Gastrocnemius medialis (tissue), 4 donors: ENCODE results near the gene KCNQ1. TPM values are rescaled to one million over a fixed set of nuclear protein-coding genes. Genes with fewer than 3 reads are reported as not detected.

ENCODE experiments used
- ATAC-seq, 2 donors: fragments of 150-250 bp; one replicate each; pipeline ENCODE4 v1.9.1; 2016
- DNase-seq, 2 donors: peaks; one replicate each; pipeline ENCODE4 v3.0.0-alpha.2; 2019
- H3K27ac ChIP-seq, 4 donors: fragments of 200-600 bp; sonication (generic); 1 replicate in 1 of 4; 2 replicates in 3 of 4; pipeline ENCODE4 v1.5.1; 2016 to 2018; ENCODE audit warnings: mild to moderate bottlenecking in 2 of 4, moderate library complexity in 1 of 4
- H3K27me3 ChIP-seq, 3 donors: fragments of 200-600 bp; sonication (generic) in 2 of 3; 1 replicate in 1 of 3; 2 replicates in 2 of 3; pipeline versions ENCODE4 v1.5.1 to v1.6.0; 2016 to 2019; ENCODE audit warnings: mild to moderate bottlenecking in 1 of 3, moderate library complexity in 1 of 3
- H3K36me3 ChIP-seq, 2 donors: fragments of 200-600 bp; sonication (generic) in 1 of 2; one replicate each; pipeline ENCODE4 v1.5.1; 2017 to 2018
- H3K4me1 ChIP-seq, 2 donors: fragments of 200-600 bp; sonication (generic) in 1 of 2; one replicate each; pipeline ENCODE4 v1.5.1; 2016 to 2017; ENCODE audit warnings: mild to moderate bottlenecking in 2 of 2
- H3K4me3 ChIP-seq, 4 donors: fragments of 200-600 bp; sonication (generic) in 3 of 4; 1 replicate in 1 of 4; 2 replicates in 3 of 4; pipeline ENCODE4 v1.5.1; 2016 to 2019; ENCODE audit warnings: mild to moderate bottlenecking in 2 of 4
- H3K9me3 ChIP-seq, 3 donors: fragments of 200-600 bp; sonication (generic) in 2 of 3; 1 replicate in 1 of 3; 2 replicates in 2 of 3; pipeline ENCODE4 v1.5.1; 2016 to 2019
- POLR2A ChIP-seq, 2 donors: fragments of 450-650 bp; IDR thresholded peaks; one replicate each; pipeline ENCODE4 v1.6.1; 2017; ENCODE audit warnings: antibody characterized with exemption in 2 of 2, mild to moderate bottlenecking in 2 of 2, moderate library complexity in 2 of 2
- in situ Hi-C, 4 donors: fragments of 200-750 bp; cut with MboI; loops; one replicate each; pipeline versions ENCODE4 v1.15.0 to v1.8.0; 2017; ENCODE audit warnings: low sequenced_read_pairs in 4 of 4
- intact Hi-C: fragments of 100-400 bp; cut with DNase I; formaldehyde crosslinking; loops from one replicate; pipeline ENCODE4 v1.15.1; 2023; ENCODE audit warnings: low total_unique reads
- total RNA-seq, 4 donors: library from RNA; depleted of rRNA; stranded (reverse); fragments of >200 nt; gene quantifications; one replicate each; pipeline versions ENCODE4 v1.1.0 to v1.2.3, GENCODE V29; 2016
- TF ChIP-seq, protein P1 (sequence below), 5 experiments: fragments of 450-650 bp in 3 of 5; fragments of 200-600 bp in 2 of 5; sonication (generic) in 2 of 5; IDR thresholded peaks in 4 of 5; conservative IDR thresholded peaks in 1 of 5; 1 replicate in 4 of 5; 2 replicates in 1 of 5; pipeline ENCODE4 v1.5.1; 2016 to 2019; ENCODE audit warnings: antibody characterized with exemption in 5 of 5, mild to moderate bottlenecking in 3 of 5, moderate library complexity in 3 of 5

KCNQ1 gene
- total RNA-seq, 4 donors from 2014 or later = 0.15 to 1.00 (median 0.67) TPM

DNA sequence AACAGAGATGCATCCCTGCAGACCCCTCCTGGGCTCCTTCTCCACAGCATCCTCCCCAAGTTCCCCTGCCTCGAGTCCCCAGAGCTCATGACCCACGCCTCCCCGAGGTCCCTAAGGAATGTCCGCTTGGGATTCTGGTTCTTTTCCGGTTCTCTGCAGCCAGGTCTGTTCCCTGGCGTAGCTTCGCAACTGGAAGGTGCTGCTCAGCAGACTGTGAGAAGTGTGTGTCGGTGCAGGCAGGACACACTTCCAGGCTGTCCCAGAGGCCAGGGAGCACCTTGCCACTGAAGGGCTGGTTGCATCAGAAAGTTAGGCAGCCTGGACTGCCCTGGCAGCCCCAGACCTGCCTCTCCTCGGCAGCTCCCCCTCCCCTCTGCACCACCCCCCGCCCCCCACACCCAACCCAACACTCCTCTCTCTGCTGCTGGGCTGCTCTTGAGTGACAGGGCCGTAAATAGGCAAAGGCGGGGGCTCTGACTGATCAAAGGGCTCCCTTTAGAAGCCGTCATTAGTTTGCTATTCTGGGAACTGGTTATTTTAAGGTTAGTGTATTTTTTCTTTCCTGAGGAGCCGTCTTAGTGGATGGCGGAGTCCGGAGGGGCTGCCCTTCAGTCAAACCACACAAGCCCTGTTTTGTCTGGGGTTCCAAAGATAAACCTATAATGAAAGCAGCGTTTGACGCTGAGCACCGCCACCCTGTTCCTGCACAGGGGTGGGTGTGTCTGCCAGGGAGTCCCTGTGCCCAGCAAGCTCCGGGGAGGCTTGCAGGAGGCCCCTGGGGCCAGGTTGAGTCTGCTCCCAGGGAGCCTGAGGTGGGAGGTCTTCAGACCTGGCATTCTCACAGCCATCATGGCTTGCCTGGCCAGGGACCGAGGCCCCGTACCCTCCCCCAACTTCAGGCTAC is 343.6 kb downstream of the KCNQ1 start:
- intact Hi-C loops = no loop called here
- Histone ChIP-seq H3K27me3 (peaks cover 8 to 21% (median 12%) of the 10 kb centered on the region in 3 donors), H3K4me1 (no peaks in the 10 kb centered on the region), H3K4me3 (no peak overlapping the region), H3K9me3 (no peaks in the 10 kb centered on the region), H3K36me3 (no peaks in the 10 kb centered on the region), H3K27ac (no peak overlapping the region)
- DNase-seq (peak in 1 of 2 donors; percentile 5), ATAC-seq (no peak)
- in situ Hi-C loops = no loop called here
- TF ChIP-seq, protein P1, sequence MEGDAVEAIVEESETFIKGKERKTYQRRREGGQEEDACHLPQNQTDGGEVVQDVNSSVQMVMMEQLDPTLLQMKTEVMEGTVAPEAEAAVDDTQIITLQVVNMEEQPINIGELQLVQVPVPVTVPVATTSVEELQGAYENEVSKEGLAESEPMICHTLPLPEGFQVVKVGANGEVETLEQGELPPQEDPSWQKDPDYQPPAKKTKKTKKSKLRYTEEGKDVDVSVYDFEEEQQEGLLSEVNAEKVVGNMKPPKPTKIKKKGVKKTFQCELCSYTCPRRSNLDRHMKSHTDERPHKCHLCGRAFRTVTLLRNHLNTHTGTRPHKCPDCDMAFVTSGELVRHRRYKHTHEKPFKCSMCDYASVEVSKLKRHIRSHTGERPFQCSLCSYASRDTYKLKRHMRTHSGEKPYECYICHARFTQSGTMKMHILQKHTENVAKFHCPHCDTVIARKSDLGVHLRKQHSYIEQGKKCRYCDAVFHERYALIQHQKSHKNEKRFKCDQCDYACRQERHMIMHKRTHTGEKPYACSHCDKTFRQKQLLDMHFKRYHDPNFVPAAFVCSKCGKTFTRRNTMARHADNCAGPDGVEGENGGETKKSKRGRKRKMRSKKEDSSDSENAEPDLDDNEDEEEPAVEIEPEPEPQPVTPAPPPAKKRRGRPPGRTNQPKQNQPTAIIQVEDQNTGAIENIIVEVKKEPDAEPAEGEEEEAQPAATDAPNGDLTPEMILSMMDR (IDR thresholded peaks at IDR 0.05 in 4 of 5, conservative IDR thresholded peaks at IDR 0.05 in 1 of 5) = no peak
- TF ChIP-seq POLR2A (IDR thresholded peaks at IDR 0.05) = no peak

DNA sequence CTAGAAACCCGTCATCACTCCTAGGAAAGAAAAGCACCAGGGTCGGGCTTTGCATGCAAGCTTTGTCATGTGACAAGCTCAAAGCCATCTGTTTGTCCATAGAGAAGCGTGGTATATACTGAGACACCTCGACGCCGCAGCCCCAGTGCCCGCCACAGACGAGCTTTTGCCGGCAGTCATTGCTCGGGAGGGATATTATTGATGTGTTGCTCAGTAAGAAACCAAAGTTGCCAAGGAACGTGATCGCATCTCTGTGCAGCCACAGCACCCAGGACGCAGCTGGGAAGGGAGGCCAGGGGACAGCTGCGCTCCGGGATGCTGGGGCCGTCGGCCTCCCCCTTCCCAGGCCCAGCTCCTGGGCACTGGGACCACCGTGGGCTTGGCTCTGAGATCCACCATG is 344.5 kb downstream of the KCNQ1 start:
- TF ChIP-seq, protein P1 (IDR thresholded peaks at IDR 0.05 in 4 of 5, conservative IDR thresholded peaks at IDR 0.05 in 1 of 5) = no peak
- TF ChIP-seq POLR2A (IDR thresholded peaks at IDR 0.05) = no peak
- no peak overlapping the region for H3K4me3 ChIP-seq
- ATAC-seq (no peak), DNase-seq (peak; percentile 1)
- intact Hi-C loops = no loop called here
- in situ Hi-C loops = no loop called here
- no peaks in the 10 kb centered on the region for H3K4me1 ChIP-seq
- H3K9me3 ChIP-seq = no peaks in the 10 kb centered on the region
- H3K36me3 ChIP-seq = no peaks in the 10 kb centered on the region
- peaks cover 8 to 21% (median 12%) of the 10 kb centered on the region in 3 donors for H3K27me3 ChIP-seq
- no peak overlapping the region for H3K27ac ChIP-seq

DNA sequence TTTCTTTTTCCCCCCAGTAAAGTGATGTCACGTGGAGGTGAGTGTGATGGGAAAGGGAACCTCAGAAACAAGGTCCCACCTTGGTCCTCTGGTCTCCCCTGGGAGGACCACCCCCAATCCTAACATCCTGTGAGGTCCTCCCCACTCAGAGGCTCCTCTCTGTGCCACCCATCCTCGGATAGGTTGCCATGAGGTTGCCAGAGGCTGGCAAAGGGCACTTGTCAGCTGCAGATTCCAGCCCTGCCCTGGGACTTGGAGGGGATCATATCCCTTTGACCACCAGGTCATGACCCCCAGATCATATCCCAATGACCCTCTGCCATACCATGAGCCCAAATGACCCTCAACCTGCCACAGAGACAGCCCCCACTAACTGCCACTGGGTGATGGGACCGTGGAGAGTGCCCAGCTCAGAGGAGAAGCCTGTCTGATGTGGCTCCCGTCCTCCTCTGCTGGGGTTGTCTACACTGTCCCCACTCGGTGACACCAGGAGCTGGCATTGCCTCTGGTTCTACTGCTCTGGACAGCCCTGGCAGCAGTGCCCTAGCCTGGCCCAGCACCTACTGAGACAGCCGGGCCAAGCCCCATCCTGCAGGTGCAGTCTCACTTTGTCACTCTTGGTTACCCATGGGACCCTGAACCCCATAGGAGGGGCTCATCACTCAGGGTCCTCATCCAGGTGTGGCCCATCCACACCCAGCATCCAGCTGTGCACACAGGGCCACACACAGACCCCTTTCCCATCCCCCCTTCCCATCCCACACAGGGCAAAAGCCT is 345.2 kb downstream of the KCNQ1 start:
- Histone ChIP-seq H3K9me3 (no peaks in the 10 kb centered on the region), H3K27ac (no peak overlapping the region), H3K36me3 (no peaks in the 10 kb centered on the region), H3K27me3 (peaks cover 8 to 21% (median 12%) of the 10 kb centered on the region in 3 donors), H3K4me3 (no peak overlapping the region), H3K4me1 (no peaks in the 10 kb centered on the region)
- ATAC-seq = no peak
- in situ Hi-C loops (no loop called here), intact Hi-C loops (no loop called here)
- peak; percentile 1 to 6 for DNase-seq
- TF ChIP-seq, protein P1 (IDR thresholded peaks at IDR 0.05 in 4 of 5, conservative IDR thresholded peaks at IDR 0.05 in 1 of 5) = no peak
- no peak for TF ChIP-seq POLR2A (IDR thresholded peaks at IDR 0.05)

DNA sequence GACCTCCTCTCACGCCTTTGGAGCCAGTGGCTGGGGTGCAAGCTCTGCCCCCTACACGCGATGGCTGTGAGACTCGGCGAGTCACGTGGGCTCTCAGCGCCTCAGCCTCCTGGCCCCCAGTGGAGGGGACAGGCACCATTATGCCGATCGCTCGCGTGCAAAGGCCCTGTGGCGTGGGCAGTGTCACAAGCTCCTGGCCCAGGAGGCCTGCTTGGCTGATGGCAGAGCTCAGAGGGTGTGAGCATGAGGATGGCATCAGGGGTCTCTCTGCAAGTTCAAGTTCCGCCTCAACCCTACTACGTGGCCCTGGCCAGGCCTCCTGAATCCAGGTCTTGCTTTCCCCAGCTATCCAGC is 345.7 kb downstream of the KCNQ1 start:
- ATAC-seq = no peak
- Histone ChIP-seq H3K9me3 (no peaks in the 10 kb centered on the region), H3K27me3 (peaks cover 8 to 21% (median 12%) of the 10 kb centered on the region in 3 donors), H3K36me3 (no peaks in the 10 kb centered on the region), H3K27ac (no peak overlapping the region), H3K4me1 (no peaks in the 10 kb centered on the region), H3K4me3 (no peak overlapping the region)
- in situ Hi-C loops = no loop called here
- TF ChIP-seq, protein P1 (IDR thresholded peaks at IDR 0.05 in 4 of 5, conservative IDR thresholded peaks at IDR 0.05 in 1 of 5) = no peak
- intact Hi-C loops = no loop called here
- peak in 1 of 2 donors; percentile 5 for DNase-seq
